ENCODE results near the gene DBI. TPM values are rescaled to one million over a fixed set of nuclear protein-coding genes. Genes with fewer than 3 reads are reported as not detected.

Gene DBI
- total and polyA plus RNA-seq, 4 donors: 129 to 633 (median 344) TPM

- Histone ChIP-seq H3K4me3 (no peak overlapping the region), H3K27ac (ENCODE audit: low read depth in 1 of 2, low read length in 1 of 2) (no peak overlapping the region), H3K9ac (ENCODE audit: insufficient read depth in 1 of 2, low read length in 2 of 2) (no peak overlapping the region), H3K27me3 (ENCODE audit: control insufficient read depth in 3 of 3, insufficient read depth in 3 of 3, low read length in 2 of 3) (no peaks in the 10 kb centered on the region), H3K9me3 (ENCODE audit: control insufficient read depth in 4 of 4, insufficient read depth in 3 of 4, low read length in 3 of 4) (no peaks in the 10 kb centered on the region), H3K36me3 (ENCODE audit: control insufficient read depth in 4 of 4, insufficient read depth in 4 of 4, low read length in 4 of 4) (no peaks in the 10 kb centered on the region), H3K4me1 (ENCODE audit: control insufficient read depth in 5 of 5, insufficient read depth in 5 of 5, low read length in 5 of 5) (peaks cover 2 to 13% (median 4%) of the 10 kb centered on the region in 5 donors)
- DNase-seq (no peak), ATAC-seq (ENCODE audit: insufficient read depth, low FRiP score) (no peak)
- 81 to 84% methylated on average over 3 of the region's 3 CpGs for WGBS, 2 donors
- TF ChIP-seq CTCF (IDR thresholded peaks at IDR 0.05; ENCODE audit: control extremely low read depth, extremely low read depth): no peak
These were observed 27.4 kb downstream of the DBI start for GRCh38 chr2:119393971-119394748.

GRCh38 chr2:119397196-119397595, 30.4 kb downstream of the DBI start:
- DNase-seq (no peak), ATAC-seq (ENCODE audit: insufficient read depth, low FRiP score) (no peak)
- Histone ChIP-seq H3K4me3 (no peak overlapping the region), H3K27ac (ENCODE audit: low read depth in 1 of 2, low read length in 1 of 2) (no peak overlapping the region), H3K9me3 (ENCODE audit: control insufficient read depth in 4 of 4, insufficient read depth in 3 of 4, low read length in 3 of 4) (no peaks in the 10 kb centered on the region), H3K4me1 (ENCODE audit: control insufficient read depth in 5 of 5, insufficient read depth in 5 of 5, low read length in 5 of 5) (no peaks in the 10 kb centered on the region), H3K9ac (ENCODE audit: insufficient read depth in 1 of 2, low read length in 2 of 2) (no peak overlapping the region), H3K36me3 (ENCODE audit: control insufficient read depth in 4 of 4, insufficient read depth in 4 of 4, low read length in 4 of 4) (no peaks in the 10 kb centered on the region), H3K27me3 (ENCODE audit: control insufficient read depth in 3 of 3, insufficient read depth in 3 of 3, low read length in 2 of 3) (no peaks in the 10 kb centered on the region)
- no peak for TF ChIP-seq CTCF (IDR thresholded peaks at IDR 0.05; ENCODE audit: control extremely low read depth, extremely low read depth)
- 94 to 96% methylated on average over 6 of the region's 6 CpGs for WGBS, 2 donors

- Histone ChIP-seq H3K27ac (ENCODE audit: low read depth in 1 of 2, low read length in 1 of 2) (no peak overlapping the region), H3K9ac (ENCODE audit: insufficient read depth in 1 of 2, low read length in 2 of 2) (no peak overlapping the region), H3K9me3 (ENCODE audit: control insufficient read depth in 4 of 4, insufficient read depth in 3 of 4, low read length in 3 of 4) (peaks cover 0 to 2% (median 0%) of the 10 kb centered on the region in 4 donors), H3K4me1 (ENCODE audit: control insufficient read depth in 5 of 5, insufficient read depth in 5 of 5, low read length in 5 of 5) (no peaks in the 10 kb centered on the region), H3K4me3 (no peak overlapping the region), H3K36me3 (ENCODE audit: control insufficient read depth in 4 of 4, insufficient read depth in 4 of 4, low read length in 4 of 4) (no peaks in the 10 kb centered on the region), H3K27me3 (ENCODE audit: control insufficient read depth in 3 of 3, insufficient read depth in 3 of 3, low read length in 2 of 3) (no peaks in the 10 kb centered on the region)
- no peak for TF ChIP-seq CTCF (IDR thresholded peaks at IDR 0.05; ENCODE audit: control extremely low read depth, extremely low read depth)
- DNase-seq (no peak), ATAC-seq (ENCODE audit: insufficient read depth, low FRiP score) (no peak)
- WGBS, 2 donors: 94 to 96% methylated on average over 5 of the region's 5 CpGs
These were observed 35.3 kb downstream of the DBI start for GRCh38 chr2:119402106-119402505.
